ENCODE results near the gene NDUFAB1.
"Not testable (repeated sequence)": the region's sequence is repeated elsewhere in the genome, so short reads cannot be mapped to it uniquely, and the experiment has no call there.

DNA sequence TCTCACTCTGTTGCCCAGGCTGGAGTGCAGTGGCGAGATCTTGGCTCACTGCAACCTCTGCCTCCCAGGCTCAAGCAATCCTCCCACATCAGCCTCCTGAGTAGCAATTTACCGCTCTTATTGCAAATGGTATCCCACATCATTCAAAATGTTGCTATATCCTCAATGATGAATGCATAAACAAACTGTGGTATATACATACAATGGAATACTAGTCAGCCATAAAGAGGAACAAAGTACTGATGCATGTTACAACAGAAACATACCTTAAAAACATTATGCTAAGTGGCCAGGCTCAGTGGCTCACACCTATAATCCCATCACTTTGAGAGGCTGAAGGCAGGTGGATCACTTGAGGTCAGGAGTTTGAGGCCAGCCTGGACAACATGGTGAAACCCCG is 35.8 kb upstream of the NDUFAB1 start:
- TF ChIP-seq, protein P1, sequence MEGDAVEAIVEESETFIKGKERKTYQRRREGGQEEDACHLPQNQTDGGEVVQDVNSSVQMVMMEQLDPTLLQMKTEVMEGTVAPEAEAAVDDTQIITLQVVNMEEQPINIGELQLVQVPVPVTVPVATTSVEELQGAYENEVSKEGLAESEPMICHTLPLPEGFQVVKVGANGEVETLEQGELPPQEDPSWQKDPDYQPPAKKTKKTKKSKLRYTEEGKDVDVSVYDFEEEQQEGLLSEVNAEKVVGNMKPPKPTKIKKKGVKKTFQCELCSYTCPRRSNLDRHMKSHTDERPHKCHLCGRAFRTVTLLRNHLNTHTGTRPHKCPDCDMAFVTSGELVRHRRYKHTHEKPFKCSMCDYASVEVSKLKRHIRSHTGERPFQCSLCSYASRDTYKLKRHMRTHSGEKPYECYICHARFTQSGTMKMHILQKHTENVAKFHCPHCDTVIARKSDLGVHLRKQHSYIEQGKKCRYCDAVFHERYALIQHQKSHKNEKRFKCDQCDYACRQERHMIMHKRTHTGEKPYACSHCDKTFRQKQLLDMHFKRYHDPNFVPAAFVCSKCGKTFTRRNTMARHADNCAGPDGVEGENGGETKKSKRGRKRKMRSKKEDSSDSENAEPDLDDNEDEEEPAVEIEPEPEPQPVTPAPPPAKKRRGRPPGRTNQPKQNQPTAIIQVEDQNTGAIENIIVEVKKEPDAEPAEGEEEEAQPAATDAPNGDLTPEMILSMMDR (IDR thresholded peaks at IDR 0.05): not testable (repeated sequence)
- not testable (repeated sequence) for TF ChIP-seq POLR2A (IDR thresholded peaks at IDR 0.05)
